GM12878 (cell line): ENCODE results near the gene ZNF730. TPM values are rescaled to one million over a fixed set of nuclear protein-coding genes. Genes with fewer than 3 reads are reported as not detected.

Source experiments
- ATAC-seq: fragments of 200-7000 bp; cut with Tn5 transposase; 3 replicates; pipeline ENCODE4 v1.9.1; 2020; ENCODE audit warnings: mild to moderate bottlenecking, moderate library complexity
- BruUV-seq: library from RNA; stranded (reverse); fragments of 400-500 nt; replicated peaks from 2 replicates; lab custom pipeline; 2021; lab: Mats Ljungman, UMichigan
- CTCF ChIA-PET: fragments of 300-600 bp; sonication (Branson Sonifier 250); formaldehyde crosslinking; extraction: SDS; loops from one replicate; lab custom pipeline; 2021; ENCODE audit warnings: inconsistent platforms; lab: Yijun Ruan, JAX
- POLR2A ChIA-PET: fragments of 350-600 bp; formaldehyde crosslinking; extraction: SDS; loops from one replicate; lab custom pipeline; 2021; ENCODE audit warnings: inconsistent platforms; lab: Charles Lee
- RAD21 ChIA-PET: fragments of 300-600 bp; sonication (Branson Sonifier 250); formaldehyde crosslinking; loops from one replicate; lab custom pipeline; 2023; ENCODE audit warnings: antibody characterized with exemption; ENCODE audit not compliant: unreplicated experiment; lab: Charles Lee
- SMC1A ChIA-PET: fragments of 300-600 bp; sonication (Branson Sonifier 250); formaldehyde crosslinking; loops from one replicate; lab custom pipeline; 2023; ENCODE audit not compliant: unreplicated experiment, uncharacterized antibody; lab: Charles Lee
- DNase-seq: peaks from one replicate; pipeline ENCODE4 v3.0.0-alpha.2; 2011; ENCODE audit warnings: low read depth, low spot score
- FAIRE-seq: peaks from 3 replicates; lab custom pipeline; 2011; peaks lifted over from hg19 to GRCh38; lab: Jason Lieb, UNC
- H2AFZ ChIP-seq: 2 replicates; pipeline ENCODE4 v1.6.0; 2011; ENCODE audit warnings: low read depth, low read length, control low read depth; ENCODE audit not compliant: control insufficient read depth
- H3K27ac ChIP-seq: 2 replicates; pipeline ENCODE4 v1.5.1; 2011; ENCODE audit warnings: control low read depth; ENCODE audit not compliant: control insufficient read depth, insufficient read depth
- H3K27me3 ChIP-seq, 2 experiments: replicated peaks in 1 of 2; 2 replicates each; pipeline versions ENCODE4 v1.6.0 to v1.6.1; 2011; ENCODE audit warnings: low read length in 1 of 2; ENCODE audit not compliant: control insufficient read depth in 2 of 2, insufficient read depth in 2 of 2
- H3K36me3 ChIP-seq, 2 experiments: 2 replicates each; pipeline ENCODE4 v1.5.1; 2011; ENCODE audit warnings: low read length in 1 of 2; ENCODE audit not compliant: control insufficient read depth in 2 of 2, insufficient read depth in 2 of 2
- H3K4me1 ChIP-seq: 2 replicates; pipeline ENCODE4 v1.6.1; 2011; ENCODE audit warnings: mild to moderate bottlenecking, low read length, moderate library complexity, mixed read lengths; ENCODE audit not compliant: control insufficient read depth, insufficient read depth
- H3K4me2 ChIP-seq: 2 replicates; pipeline ENCODE4 v1.6.0; 2011; ENCODE audit warnings: control low read depth; ENCODE audit not compliant: control insufficient read depth, insufficient read depth
- H3K4me3 ChIP-seq: fragments of 200-600 bp; sonication (generic); 2 replicates; pipeline ENCODE4 v1.5.1; 2016
- H3K79me2 ChIP-seq: 2 replicates; pipeline ENCODE4 v1.6.0; 2011; ENCODE audit warnings: low read length; ENCODE audit not compliant: control insufficient read depth, insufficient read depth
- H3K9ac ChIP-seq: 2 replicates; pipeline ENCODE4 v1.8.0; 2011; ENCODE audit warnings: low read length, control low read depth, mixed read lengths; ENCODE audit not compliant: control insufficient read depth, insufficient read depth
- H3K9me3 ChIP-seq: replicated peaks from 3 replicates; pipeline ENCODE4 v1.5.1; 2011; ENCODE audit warnings: mild to moderate bottlenecking, low read length; ENCODE audit not compliant: control insufficient read depth, insufficient read depth
- H4K20me1 ChIP-seq: 2 replicates; pipeline ENCODE4 v1.6.0; 2011; ENCODE audit not compliant: control insufficient read depth, insufficient read depth
- ATF7 ChIP-seq: fragments of 450-650 bp; IDR thresholded peaks from 2 replicates; pipeline ENCODE4 v1.6.1; 2016; ENCODE audit warnings: low read depth, mild to moderate bottlenecking
- CREM ChIP-seq: IDR thresholded peaks from 2 replicates; pipeline ENCODE4 v1.6.1; 2014; ENCODE audit warnings: antibody characterized with exemption, low read depth
- SIN3A ChIP-seq: IDR thresholded peaks from 2 replicates; pipeline ENCODE4 v1.6.1; 2012; ENCODE audit warnings: low read depth, low read length, improper control_type of control experiment
- SKIL ChIP-seq: fragments of 450-650 bp; IDR thresholded peaks from 2 replicates; pipeline ENCODE4 v1.6.1; 2017; ENCODE audit warnings: mild to moderate bottlenecking, low read depth, inconsistent platforms; ENCODE audit not compliant: poor library complexity, severe bottlenecking
- SPI1 ChIP-seq: IDR thresholded peaks from 2 replicates; pipeline ENCODE4 v1.6.1; 2011; ENCODE audit warnings: low read depth, mild to moderate bottlenecking, low read length, moderate library complexity, borderline replicate concordance; ENCODE audit not compliant: insufficient read depth
- STAT3 ChIP-seq: IDR thresholded peaks from 2 replicates; pipeline ENCODE4 v1.6.1; 2011; ENCODE audit warnings: low read depth, low read length, improper control_type of control experiment
- TCF12 ChIP-seq: IDR thresholded peaks from 2 replicates; pipeline ENCODE4 v1.6.1; 2011; ENCODE audit warnings: low read depth, mild to moderate bottlenecking, low read length
- WRNIP1 ChIP-seq: IDR thresholded peaks from 2 replicates; pipeline ENCODE4 v1.6.1; 2011; ENCODE audit warnings: low read depth, low read length, improper control_type of control experiment, borderline replicate concordance
- WGBS: methylation state at CpG from one replicate; pipeline ENCODE4 v1.1.6; 2016; ENCODE audit warnings: low lambda C conversion rate; ENCODE audit not compliant: insufficient replicate concordance, insufficient coverage; ENCODE audit errors: missing lambda C conversion rate; 5-methylcytosine and 5-hydroxymethylcytosine counted together
- in situ Hi-C: fragments of 300-500 bp; cut with MboI; formaldehyde crosslinking; loops from 9 replicates; pipeline ENCODE4 v1.14.3; 2018; ENCODE audit warnings: mixed read lengths
- intact Hi-C: fragments of 100-400 bp; cut with micrococcal nuclease; formaldehyde crosslinking; loops from one replicate; pipeline ENCODE4 v1.14.2; 2022; ENCODE audit not compliant: unreplicated experiment
- polyA plus RNA-seq, 11 experiments: library from polyadenylated mRNA; depleted of rRNA in 4 of 11; unstranded in 6 of 11; stranded (reverse) in 5 of 11; fragments of >200 nt; fragmentation: Nextera tagmentation in 4 of 11; fragmentation: Illumina TruSeq in 1 of 11; extraction: Ambion mirVana in 4 of 11; extraction: Trizol in 1 of 11; gene quantifications; 1 replicate in 1 of 11; 2 replicates in 10 of 11; pipeline versions ENCODE4 v1.2.1 to v1.2.3, GENCODE V29; 2011 to 2016; ENCODE audit warnings: inconsistent platforms in 2 of 11, missing spikeins in 2 of 11, low read depth in 1 of 11
- total RNA-seq, 4 experiments: library from RNA; depleted of rRNA in 3 of 4; stranded (reverse); fragments of >200 nt in 3 of 4; fragmentation: Illumina TruSeq in 1 of 4; extraction: Trizol in 1 of 4; gene quantifications; 2 replicates each; pipeline versions ENCODE4 v1.2.1 to v1.2.3, GENCODE V29; 2013 to 2021

Gene ZNF730
- total and polyA plus RNA-seq, 10 of the 15 experiments (the other 5 are each of a cell fraction or from before 2014, with no cell fraction given) = 0.11 TPM; not detected in 9

GRCh38 chr19:23183251-23183650 is 66.4 kb downstream of the ZNF730 start:
- intact Hi-C loops = no loop called here

More at GRCh38 chr19:23183251-23183650, 66.4 kb downstream of the ZNF730 start:
- no peak overlapping the region for H3K27ac ChIP-seq
- no peak overlapping the region for H2AFZ ChIP-seq
- no peaks in the 10 kb centered on the region for H4K20me1 ChIP-seq
- H3K4me3 ChIP-seq = no peak overlapping the region
- ChIA-PET RAD21 (no interaction called here), POLR2A (no interaction called here), SMC1A (interaction anchor here (0.7 kb wide), 2 partner anchors 12 to 24 kb away, joined by 3 read pairs; no protein-coding TSS in a partner anchor), CTCF (no interaction called here)
- H3K4me1 ChIP-seq = no peaks in the 10 kb centered on the region
- no peaks in the 10 kb centered on the region; the same call in 2 of the 3 replicates for H3K9me3 ChIP-seq
- H3K4me2 ChIP-seq = no peak overlapping the region
- no peak for FAIRE-seq
- H3K79me2 ChIP-seq = no peaks in the 10 kb centered on the region
- no peak overlapping the region for H3K9ac ChIP-seq
- no peaks in the 10 kb centered on the region for H3K36me3 ChIP-seq
- DNase-seq = no peak
- no peaks in the 10 kb centered on the region for H3K27me3 ChIP-seq
- in situ Hi-C loops = no loop called here
- no peak for ATAC-seq
- no peak for TF ChIP-seq WRNIP1
- TF ChIP-seq TCF12 = no peak
- TF ChIP-seq STAT3 = no peak
- TF ChIP-seq SPI1 = no peak
- no peak for TF ChIP-seq CREM
- TF ChIP-seq SIN3A = no peak
- no peak for TF ChIP-seq ATF7
- TF ChIP-seq SKIL = no peak
- 42% methylated on average over 11 of the region's 11 CpGs for WGBS
- BruUV-seq = no TSS peak
